B cell (primary cell): ENCODE data around the gene SETBP1.

Source experiments
- CTCF ChIP-seq: fragments of 200-600 bp; IDR thresholded peaks from one replicate; pipeline ENCODE4 v1.8.0; 2022; ENCODE audit warnings: antibody characterized with exemption, mild to moderate bottlenecking
- EZH2 ChIP-seq: IDR thresholded peaks from 2 replicates; pipeline ENCODE4 v1.6.1; 2012; ENCODE audit warnings: borderline replicate concordance, low read depth, mild to moderate bottlenecking, moderate library complexity, low read length; ENCODE audit not compliant: insufficient read depth, poor library complexity, severe bottlenecking

GRCh38 chr18:44673256-44673880, 7.3 kb upstream of the SETBP1 start:
- TF ChIP-seq CTCF (no peak), EZH2 (no peak)
